Measurements from ENCODE around the gene IL22RA2. TPM values are rescaled to one million over a fixed set of nuclear protein-coding genes. Genes with fewer than 3 reads are reported as not detected.

IL22RA2 gene
- total and polyA plus RNA-seq, 4 donors: 0.05 TPM; not detected in 3

- no peak overlapping the region for H3K27ac ChIP-seq (ENCODE audit: low read depth in 1 of 2, low read length in 2 of 2)
- TF ChIP-seq RAD21 (IDR thresholded peaks at IDR 0.05) (no peak), HNF4A (conservative IDR thresholded peaks at IDR 0.05) (no peak), GABPA (IDR thresholded peaks at IDR 0.05 in 1 of 2, conservative IDR thresholded peaks at IDR 0.05 in 1 of 2) (no peak), JUND (IDR thresholded peaks at IDR 0.05) (no peak), CTCF (IDR thresholded peaks at IDR 0.05; ENCODE audit: low read depth, low read length, missing input control) (no peak), HNF4G (IDR thresholded peaks at IDR 0.05) (no peak), FOXA1 (IDR thresholded peaks at IDR 0.05) (no peak), YY1 (IDR thresholded peaks at IDR 0.05) (no peak), ATF3 (IDR thresholded peaks at IDR 0.05) (no peak), NR2F2 (IDR thresholded peaks at IDR 0.05) (no peak), EGR1 (IDR thresholded peaks at IDR 0.05; ENCODE audit: low read depth in 2 of 2) (no peak), ZBTB33 (IDR thresholded peaks at IDR 0.05) (no peak), REST (IDR thresholded peaks at IDR 0.05) (no peak), FOXA2 (IDR thresholded peaks at IDR 0.05) (no peak), MAX (IDR thresholded peaks at IDR 0.05) (no peak), TAF1 (conservative IDR thresholded peaks at IDR 0.05) (no peak), SP1 (IDR thresholded peaks at IDR 0.05) (no peak), RXRA (IDR thresholded peaks at IDR 0.05) (no peak)
- H3K9me3 ChIP-seq (ENCODE audit: control insufficient read depth in 4 of 4, low read length in 3 of 4): no peaks in the 10 kb centered on the region
- DNase-seq (ENCODE audit: low spot score): no peak
- H3K36me3 ChIP-seq (ENCODE audit: control insufficient read depth in 4 of 4, insufficient read depth in 3 of 4, low read depth in 1 of 4, low read length in 3 of 4): peaks cover 0 to 7% (median 5%) of the 10 kb centered on the region in 4 donors
- H3K9ac ChIP-seq (ENCODE audit: low read depth in 1 of 2, low read length in 2 of 2): no peak overlapping the region
- H3K4me3 ChIP-seq (ENCODE audit: low read depth in 1 of 3, low read length in 3 of 3): no peak overlapping the region
- no peaks in the 10 kb centered on the region for H3K4me1 ChIP-seq (ENCODE audit: control insufficient read depth in 4 of 4, insufficient read depth in 4 of 4, low read length in 3 of 4)
- 89% methylated on average over 4 of the region's 4 CpGs for WGBS
- H3K27me3 ChIP-seq (ENCODE audit: control insufficient read depth in 4 of 4, insufficient read depth in 4 of 4, low read length in 3 of 4): no peaks in the 10 kb centered on the region
Observed at GRCh38 chr6:137192821-137193220, 19.4 kb upstream of the IL22RA2 start.
